Colon (tissue), 2 donors: ENCODE data around the gene AGBL1.
"Not testable (repeated sequence)": the region's sequence is repeated elsewhere in the genome, so short reads cannot be mapped to it uniquely, and the experiment has no call there.

Source experiments
- FAIRE-seq: peaks from 2 replicates; lab custom pipeline; 2012; peaks lifted over from hg19 to GRCh38; lab: Jason Lieb, UNC
- donor health status: control.
- donor health status: control.

Gene AGBL1

DNA sequence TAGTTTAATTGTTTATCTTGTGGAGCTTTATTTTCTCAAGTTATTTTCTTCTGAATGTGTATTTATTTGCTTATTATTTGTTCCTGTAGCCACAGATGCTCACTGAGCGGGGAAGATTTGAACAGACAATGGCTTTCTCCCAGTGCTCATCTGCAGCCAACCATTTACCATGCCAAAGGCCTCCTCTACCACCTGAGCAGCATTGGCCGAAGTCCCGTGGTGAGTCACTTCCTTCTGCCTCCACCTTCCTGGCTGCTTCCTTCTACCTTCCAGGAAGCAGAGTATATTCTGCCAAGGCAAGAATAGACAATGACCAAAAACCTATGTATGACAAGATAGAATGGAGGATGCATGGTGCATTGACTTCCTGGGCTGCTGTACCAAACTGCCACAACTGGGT is 443.1 kb downstream of the AGBL1 start:
- FAIRE-seq, result no peak

- FAIRE-seq, result no peak
Measured at GRCh38 chr15:86526938-86527690, 447.4 kb downstream of the AGBL1 start.

GRCh38 chr15:86528094-86528493 is 448.4 kb downstream of the AGBL1 start:
- FAIRE-seq, result not testable (repeated sequence)

- FAIRE-seq, result no peak
Measured at GRCh38 chr15:86538141-86538540, 458.5 kb downstream of the AGBL1 start.

DNA sequence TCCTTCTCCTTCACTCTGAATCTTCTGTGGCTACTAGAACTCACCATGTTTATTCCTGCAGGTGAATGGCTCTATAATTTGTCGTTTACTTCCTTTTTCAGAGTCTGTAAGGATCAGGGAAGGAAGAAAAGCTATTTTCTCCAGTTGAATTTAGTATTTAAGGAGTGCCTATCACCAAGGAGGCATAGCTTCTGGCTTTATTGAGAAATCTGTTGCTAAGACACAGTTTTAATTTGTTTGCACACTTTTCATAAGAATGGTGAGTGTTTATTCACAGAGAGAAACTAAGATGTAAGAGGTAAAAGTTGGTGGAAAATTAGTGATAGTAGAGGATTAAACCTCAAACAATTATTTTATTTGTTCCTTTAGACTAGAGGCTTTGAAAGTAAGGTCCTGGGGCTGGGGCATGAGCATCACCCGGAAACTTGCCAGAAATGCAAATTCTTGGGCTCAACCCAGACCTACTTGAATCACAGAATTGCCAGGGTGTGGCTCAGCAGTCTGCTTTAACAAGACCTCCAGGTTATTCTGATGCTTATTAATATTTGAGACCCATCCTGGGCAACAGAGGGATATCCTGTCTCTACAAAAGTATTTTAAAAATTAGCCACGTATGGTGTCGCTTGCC is 461.3 kb downstream of the AGBL1 start:
- no peak for FAIRE-seq

DNA sequence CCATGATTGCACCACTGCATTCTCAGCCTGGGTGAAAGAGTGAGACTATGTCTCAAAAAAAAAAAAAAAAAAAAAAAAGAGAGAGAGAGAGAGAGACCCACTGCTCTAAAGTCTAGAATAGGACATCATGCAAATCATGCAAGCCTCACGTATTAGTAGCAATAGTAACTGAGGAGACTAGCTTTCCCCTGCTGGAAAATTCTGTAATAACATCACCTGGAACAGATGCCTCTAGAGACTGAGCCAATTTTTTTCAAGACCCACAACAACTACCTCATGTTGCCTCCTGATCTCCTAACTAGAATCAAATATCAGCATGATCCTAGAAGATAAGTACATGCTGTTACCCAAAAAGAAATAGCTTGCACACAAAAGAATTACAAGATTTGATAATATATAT is 461.9 kb downstream of the AGBL1 start:
- no peak for FAIRE-seq

DNA sequence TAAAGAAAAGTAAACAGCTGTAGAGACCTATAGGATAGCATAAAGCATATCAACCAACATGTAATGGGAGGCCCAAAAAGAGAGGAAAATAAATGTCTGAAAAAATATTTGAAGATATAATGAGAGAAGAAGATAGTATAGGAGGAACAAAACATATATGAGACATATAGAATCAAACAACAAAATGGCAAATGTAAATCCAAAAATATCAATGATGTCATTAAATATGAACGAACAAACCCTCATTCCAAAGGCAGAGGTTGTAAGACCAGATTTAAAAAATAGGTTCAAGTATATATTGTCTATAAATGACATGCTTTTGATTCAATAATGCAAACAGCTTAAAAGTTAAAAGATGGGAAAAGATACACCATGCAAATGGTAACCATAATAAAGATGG is 470.4 kb downstream of the AGBL1 start:
- FAIRE-seq, result no peak

GRCh38 chr15:86553108-86553507 is 473.4 kb downstream of the AGBL1 start:
- FAIRE-seq, result no peak

DNA sequence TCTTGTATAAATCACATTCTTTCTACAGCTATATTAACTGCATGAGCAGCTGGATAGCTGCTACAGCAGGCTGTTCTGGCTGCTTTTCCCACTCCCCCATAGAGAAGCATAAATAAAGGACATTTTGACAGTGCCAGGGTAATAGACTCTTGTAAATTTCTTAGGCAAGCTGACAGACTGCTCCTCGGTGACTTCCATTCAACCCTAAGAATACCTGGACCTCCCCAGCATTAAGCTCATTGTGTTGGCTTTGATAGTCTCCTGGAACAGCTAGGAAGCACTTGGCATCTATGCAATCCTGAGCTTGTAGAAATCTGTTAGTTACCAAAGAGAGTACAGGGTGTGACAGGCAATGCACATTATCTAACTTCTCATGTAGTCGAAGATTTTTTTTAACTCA is 475.4 kb downstream of the AGBL1 start:
- no peak for FAIRE-seq

DNA sequence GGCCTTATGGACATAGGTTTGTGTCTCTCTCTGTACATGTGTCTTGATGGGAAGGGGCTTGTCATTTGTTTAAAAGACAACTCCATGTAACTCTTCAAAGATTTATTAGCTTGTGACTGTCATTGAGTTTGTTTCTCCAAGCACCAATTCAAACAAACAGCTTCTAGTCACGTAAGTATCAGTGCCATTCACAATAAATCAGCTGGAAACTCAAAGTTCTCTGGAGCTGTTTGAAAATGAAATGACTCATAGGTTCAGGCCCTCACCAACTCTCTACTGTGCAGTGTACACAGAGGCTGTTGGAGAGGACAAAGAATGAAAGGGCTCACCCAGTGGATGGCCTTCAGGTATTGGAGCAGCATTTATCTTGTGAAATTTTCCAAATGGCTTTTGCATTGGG is 476.3 kb downstream of the AGBL1 start:
- FAIRE-seq, result no peak

DNA sequence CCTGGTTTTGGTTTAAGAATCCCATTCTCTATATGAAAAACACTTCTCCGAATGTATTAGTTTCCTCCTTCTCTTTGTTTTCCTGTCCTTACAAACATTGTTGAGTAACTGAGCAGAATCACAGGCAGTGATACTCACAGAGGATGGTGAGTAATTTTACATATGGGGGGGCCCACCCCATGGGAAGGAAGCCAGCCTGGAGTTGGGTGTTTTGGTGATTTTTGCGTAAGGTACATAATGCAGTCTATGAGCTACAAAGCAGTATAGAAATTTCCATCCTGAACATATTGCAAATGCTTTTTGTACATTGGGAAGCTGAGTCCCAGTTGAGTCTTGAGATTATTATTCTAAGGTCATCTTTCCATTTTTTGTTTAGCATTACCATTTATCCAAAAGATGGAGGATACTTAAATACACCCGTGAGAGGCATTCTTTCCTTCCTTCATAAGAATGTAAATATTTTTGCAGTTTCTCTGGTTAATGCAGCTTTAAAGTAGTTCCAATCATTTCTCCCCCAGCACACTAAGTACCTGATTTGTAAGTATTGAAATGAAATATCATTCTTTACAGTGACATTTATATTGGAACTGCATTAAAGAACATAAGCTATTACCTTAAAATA is 476.8 kb downstream of the AGBL1 start:
- FAIRE-seq, result no peak

DNA sequence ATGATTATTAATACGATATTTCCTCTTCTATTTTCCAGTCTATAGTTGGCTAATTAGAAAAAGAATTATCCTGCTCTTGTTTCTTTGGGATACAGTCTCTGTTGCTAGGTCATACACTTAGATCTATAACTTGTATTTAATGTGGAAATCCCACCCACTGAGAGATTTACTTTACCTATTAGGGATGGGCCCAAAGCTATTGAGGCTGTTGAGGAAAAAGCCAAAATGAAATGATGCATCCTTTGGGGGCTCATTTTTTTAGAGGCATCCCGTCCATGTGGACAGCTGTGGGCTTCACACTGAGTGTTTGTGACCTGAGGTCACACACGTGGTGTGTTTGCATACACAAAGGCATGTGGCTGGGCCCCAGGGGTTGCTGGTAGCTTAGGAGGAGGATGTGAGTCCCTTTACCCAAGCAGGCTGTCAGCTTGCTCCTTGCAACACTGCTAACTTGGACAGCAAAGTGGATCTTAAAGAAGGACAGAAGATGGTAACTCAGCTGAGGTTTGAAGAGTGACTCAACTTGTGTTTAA is 477.4 kb downstream of the AGBL1 start:
- FAIRE-seq, result no peak

DNA sequence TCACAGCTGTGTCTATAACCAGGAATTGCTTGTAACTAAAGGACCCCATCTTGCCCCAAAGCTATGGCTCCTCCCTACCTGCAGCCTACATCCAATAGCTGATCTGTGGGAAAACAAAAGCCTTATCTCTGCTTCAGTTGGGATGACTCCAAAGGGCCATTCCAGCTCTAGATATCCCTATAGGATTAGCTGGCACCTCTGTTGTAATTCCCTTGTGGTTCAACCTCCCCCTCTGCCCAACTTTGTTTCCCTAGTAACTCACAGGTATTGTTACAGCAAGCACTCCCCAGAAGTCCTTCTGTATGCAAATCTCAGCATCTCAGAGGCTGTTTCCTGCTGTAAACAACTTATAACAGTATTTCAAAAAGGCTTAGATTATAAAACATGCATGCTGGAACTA is 478.6 kb downstream of the AGBL1 start:
- FAIRE-seq, result no peak

GRCh38 chr15:86558686-86559085 is 479.0 kb downstream of the AGBL1 start:
- no peak for FAIRE-seq

GRCh38 chr15:86568378-86568777 is 488.7 kb downstream of the AGBL1 start:
- no peak for FAIRE-seq

DNA sequence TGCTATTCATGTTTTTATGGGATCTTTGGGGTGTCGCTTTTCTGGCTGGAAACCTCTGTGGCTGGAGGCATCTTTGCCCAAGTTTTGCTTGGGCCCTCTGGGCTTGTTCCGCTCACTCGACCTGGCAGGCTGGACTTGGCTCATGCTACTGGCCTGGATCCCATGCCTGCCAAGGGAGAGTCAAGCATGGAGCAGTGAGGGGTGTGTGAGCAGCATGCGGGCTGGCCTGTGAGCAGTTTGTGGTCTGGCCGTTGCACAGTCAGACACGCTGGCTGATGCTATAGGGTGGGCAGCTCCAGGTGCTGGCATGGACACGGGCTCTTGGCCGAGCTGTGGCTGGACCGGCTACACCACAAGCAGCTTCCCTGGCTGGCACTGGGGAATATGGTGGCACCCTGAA is 491.1 kb downstream of the AGBL1 start:
- no peak for FAIRE-seq

DNA sequence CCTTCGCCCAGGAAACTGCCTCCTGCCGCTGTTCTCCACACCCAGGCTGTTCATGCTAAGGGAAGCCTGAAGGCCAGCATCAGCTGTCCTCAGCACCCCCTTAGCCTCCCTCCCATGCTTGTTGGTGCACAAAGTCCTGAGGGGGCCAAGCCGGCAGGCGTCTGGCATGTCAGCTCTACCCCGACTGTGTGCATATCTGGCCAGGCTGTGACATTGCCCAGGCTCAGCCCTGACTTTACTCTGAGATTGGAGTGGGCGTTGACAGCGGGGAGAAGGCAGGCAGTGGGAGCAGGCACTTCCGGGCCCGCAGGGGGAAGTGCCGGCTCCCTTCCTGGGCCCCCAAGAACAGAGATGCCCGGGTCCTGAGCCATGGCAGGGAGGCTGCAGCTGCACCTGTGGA is 492.2 kb downstream of the AGBL1 start:
- no peak for FAIRE-seq

DNA sequence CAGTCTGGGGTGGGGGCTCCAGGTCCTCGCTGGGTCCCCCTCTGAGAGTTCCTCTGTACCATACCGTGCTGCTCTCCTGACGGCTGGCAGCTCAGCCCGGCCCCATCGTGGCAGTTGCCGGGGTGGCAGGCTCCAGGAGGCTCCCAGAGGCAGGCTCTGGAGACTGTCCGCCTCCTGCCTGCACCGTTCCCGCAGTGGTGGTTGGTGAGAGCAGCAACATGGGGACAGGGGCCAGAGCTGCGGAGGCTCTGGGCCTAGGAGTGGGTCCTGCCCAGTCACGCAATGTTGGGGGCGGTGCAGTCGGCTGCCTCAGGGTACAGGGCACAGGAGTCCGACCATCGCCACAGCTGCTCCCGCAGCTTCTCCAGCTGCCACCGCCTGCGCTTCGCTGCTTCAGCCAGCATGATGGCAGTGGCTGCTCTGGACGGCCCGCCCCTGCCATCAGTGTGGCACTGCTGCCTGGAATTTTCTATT is 492.7 kb downstream of the AGBL1 start:
- FAIRE-seq, result no peak

GRCh38 chr15:86573476-86573875 is 493.8 kb downstream of the AGBL1 start:
- no peak for FAIRE-seq

- no peak for FAIRE-seq
Measured at GRCh38 chr15:86588413-86588812, 508.7 kb downstream of the AGBL1 start.

DNA sequence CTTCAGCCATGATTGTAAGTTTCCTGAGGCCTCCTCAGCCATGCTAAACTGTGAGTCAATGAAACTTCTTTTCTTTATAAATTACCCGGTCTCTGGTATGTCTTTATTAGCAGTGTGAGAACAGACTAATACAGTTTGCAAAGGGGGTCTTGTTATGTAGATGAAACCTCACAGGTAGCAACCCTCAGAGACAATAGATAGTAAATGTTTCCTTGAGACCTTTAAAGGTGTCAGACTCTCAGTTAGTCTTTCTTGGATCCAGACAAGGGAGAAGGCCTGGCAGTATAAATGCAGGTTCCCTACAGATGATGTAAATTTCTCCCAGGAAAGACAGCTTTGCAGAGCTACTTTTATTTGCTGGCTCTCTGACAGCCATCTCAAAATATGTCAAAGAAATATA is 510.8 kb downstream of the AGBL1 start:
- no peak for FAIRE-seq

DNA sequence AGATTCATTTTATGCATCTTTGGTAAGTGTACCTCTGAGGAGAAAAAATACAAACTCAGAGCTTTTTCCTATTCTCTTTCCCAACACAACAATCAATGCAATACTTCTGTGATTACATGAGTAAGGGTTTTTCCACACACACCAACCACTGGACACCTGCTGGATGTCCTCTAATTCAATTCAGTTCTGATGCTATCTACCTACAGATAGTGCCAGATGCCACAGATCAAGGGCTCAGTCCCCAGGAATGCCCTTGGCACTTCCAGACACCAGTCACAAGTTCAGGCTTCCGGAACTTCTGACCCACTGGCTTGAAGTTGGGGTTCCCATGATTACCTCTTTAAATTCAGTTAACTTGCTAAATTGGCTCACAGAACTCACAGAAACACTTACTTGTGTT is 511.5 kb downstream of the AGBL1 start:
- no peak for FAIRE-seq
